Endothelial cell of umbilical vein (primary cell): ENCODE results near the gene ATP8B3. TPM values are rescaled to one million over a fixed set of nuclear protein-coding genes. Genes with fewer than 3 reads are reported as not detected.

Experiments used
- BruUV-seq: library from RNA; stranded (reverse); fragments of 400-500 nt; replicated peaks from 2 replicates; lab custom pipeline; 2021; lab: Mats Ljungman, UMichigan
- CTCF ChIA-PET: fragments of 300-600, 350-600 bp; sonication (Branson Sonifier 250); formaldehyde crosslinking; loops from one replicate; lab custom pipeline; 2021; ENCODE audit warnings: antibody characterized with exemption, inconsistent platforms; lab: Charles Lee
- POLR2A ChIA-PET: fragments of 300-600, 350-600 bp; sonication (Branson Sonifier 250); formaldehyde crosslinking; loops from one replicate; lab custom pipeline; 2021; ENCODE audit warnings: antibody characterized with exemption, inconsistent platforms; lab: Charles Lee
- DNase-seq: peaks from one replicate; pipeline ENCODE4 v3.0.0-alpha.2; 2011; ENCODE audit warnings: low read depth, low spot score
- FAIRE-seq: peaks from 2 replicates; lab custom pipeline; 2011; peaks lifted over from hg19 to GRCh38; lab: Jason Lieb, UNC
- H2AFZ ChIP-seq: 2 replicates; pipeline ENCODE4 v1.6.0; 2012; ENCODE audit warnings: low read depth, low read length, control low read depth, inconsistent platforms
- H3K27ac ChIP-seq: 2 replicates; pipeline ENCODE4 v1.5.1; 2011; ENCODE audit warnings: low read depth, mild to moderate bottlenecking, control low read depth, low read length, moderate library complexity; ENCODE audit not compliant: insufficient read depth
- H3K27me3 ChIP-seq, 2 experiments: 2 replicates each; pipeline versions ENCODE4 v1.6.0 to v1.6.1; 2011; ENCODE audit warnings: low read length in 2 of 2, mixed read lengths in 1 of 2; ENCODE audit not compliant: control insufficient read depth in 2 of 2, insufficient read depth in 2 of 2
- H3K36me3 ChIP-seq, 2 experiments: 2 replicates in 1 of 2; 3 replicates in 1 of 2; pipeline ENCODE4 v1.5.1; 2011; ENCODE audit warnings: low read length in 2 of 2, mild to moderate bottlenecking in 1 of 2, moderate library complexity in 1 of 2; ENCODE audit not compliant: control insufficient read depth in 2 of 2, insufficient read depth in 2 of 2; ENCODE audit errors: extremely low read depth in 1 of 2
- H3K4me1 ChIP-seq: 3 replicates; pipeline ENCODE4 v1.5.1; 2011; ENCODE audit warnings: mild to moderate bottlenecking, low read length; ENCODE audit not compliant: control insufficient read depth, insufficient read depth; ENCODE audit errors: extremely low read depth
- H3K4me2 ChIP-seq: 2 replicates; pipeline ENCODE4 v1.6.1; 2011; ENCODE audit warnings: low read length, control low read depth, mixed read lengths; ENCODE audit not compliant: insufficient read depth
- H3K4me3 ChIP-seq, 3 experiments: fragments of 200-600 bp in 1 of 3; sonication (generic), shearing (Covaris generic) in 1 of 3; replicated peaks in 1 of 3; 2 replicates each; pipeline ENCODE4 v1.5.1; 2011 to 2016; ENCODE audit warnings: control low read depth in 3 of 3, low read length in 3 of 3, mild to moderate bottlenecking in 2 of 3, inconsistent platforms in 1 of 3, low read depth in 1 of 3, moderate library complexity in 1 of 3; ENCODE audit not compliant: insufficient read depth in 1 of 3
- H3K79me2 ChIP-seq: 2 replicates; pipeline ENCODE4 v1.6.0; 2012; ENCODE audit warnings: low read length, inconsistent platforms; ENCODE audit not compliant: control insufficient read depth, insufficient read depth
- H3K9ac ChIP-seq: replicated peaks from 2 replicates; pipeline ENCODE3; 2011; ENCODE audit warnings: low read length, control low read depth; ENCODE audit not compliant: insufficient read depth; ENCODE audit errors: extremely low read depth
- H3K9me1 ChIP-seq: replicated peaks from 3 replicates; pipeline ENCODE4 v1.6.0; 2011; ENCODE audit warnings: mild to moderate bottlenecking, low read length; ENCODE audit not compliant: control insufficient read depth, insufficient read depth; ENCODE audit errors: extremely low read depth
- H3K9me3 ChIP-seq: replicated peaks from 2 replicates; pipeline ENCODE4 v1.5.1; 2012; ENCODE audit warnings: low read length, inconsistent platforms; ENCODE audit not compliant: control insufficient read depth, insufficient read depth
- H4K20me1 ChIP-seq: replicated peaks from 2 replicates; pipeline ENCODE3; 2011; ENCODE audit warnings: mild to moderate bottlenecking, low read length; ENCODE audit not compliant: control insufficient read depth, insufficient read depth; ENCODE audit errors: extremely low read depth
- EZH2 ChIP-seq: IDR thresholded peaks from 2 replicates; pipeline ENCODE4 v1.6.1; 2012; ENCODE audit warnings: borderline replicate concordance, low read depth, mild to moderate bottlenecking, moderate library complexity, low read length, inconsistent platforms; ENCODE audit not compliant: severe bottlenecking
- FOS ChIP-seq: IDR thresholded peaks from 2 replicates; pipeline ENCODE4 v1.6.1; 2011; ENCODE audit warnings: mild to moderate bottlenecking, low read length, moderate library complexity, borderline replicate concordance; ENCODE audit not compliant: insufficient read depth
- GATA2 ChIP-seq: IDR thresholded peaks from 2 replicates; pipeline ENCODE4 v1.7.0; 2011; ENCODE audit warnings: low read depth, mild to moderate bottlenecking, moderate library complexity, mixed read lengths, low read length; ENCODE audit not compliant: insufficient read length, insufficient read depth
- JUN ChIP-seq: IDR thresholded peaks from 2 replicates; pipeline ENCODE4 v1.6.1; 2011; ENCODE audit warnings: borderline replicate concordance, low read depth; ENCODE audit not compliant: insufficient read length, insufficient read depth
- MYC ChIP-seq: IDR thresholded peaks from one replicate; pipeline ENCODE4 v1.6.1; 2011; ENCODE audit warnings: mild to moderate bottlenecking, low read depth, low read length
- POLR2A ChIP-seq: IDR thresholded peaks from 2 replicates; pipeline ENCODE4 v1.6.1; 2012; ENCODE audit warnings: low read depth, mild to moderate bottlenecking, control low read depth, low read length
- POLR2AphosphoS5 ChIP-seq: IDR thresholded peaks from 2 replicates; pipeline ENCODE4 v1.6.1; 2012; ENCODE audit warnings: low read depth, mild to moderate bottlenecking, control low read depth, low read length, moderate library complexity; ENCODE audit not compliant: insufficient read depth
- dilution Hi-C: fragments of 300-500 bp; cut with MboI; formaldehyde crosslinking; loops from one replicate; pipeline ENCODE4 v1.15.0; 2019; ENCODE audit warnings: low sequenced_read_pairs; ENCODE audit not compliant: extremely low pct_ligation_motif_present
- intact Hi-C: fragments of 100-400 bp; cut with micrococcal nuclease; formaldehyde crosslinking; loops from one replicate; pipeline ENCODE4 v1.10.0; 2022
- polyA plus RNA-seq, 4 experiments: library from polyadenylated mRNA; depleted of rRNA in 3 of 4; stranded (reverse) in 3 of 4; unstranded in 1 of 4; fragments of >200 nt; gene quantifications; 2 replicates each; pipeline versions ENCODE4 v1.2.1 to v1.2.3, GENCODE V29; 2011 to 2012; ENCODE audit warnings: missing spikeins in 1 of 4
- total RNA-seq: library from RNA; stranded (reverse); gene quantifications from 2 replicates; pipeline ENCODE4 v1.2.3, GENCODE V29; 2021
- TF ChIP-seq, protein P1 (sequence below): IDR thresholded peaks from 2 replicates; pipeline ENCODE4 v1.6.1; 2011; ENCODE audit not compliant: insufficient read depth, insufficient read length
- TF ChIP-seq, protein P2 (sequence below), 2 donors: IDR thresholded peaks; 1 replicate in 1 of 2; 2 replicates in 1 of 2; pipeline ENCODE4 v1.5.1; 2011; ENCODE audit warnings: low read length in 2 of 2, mild to moderate bottlenecking in 2 of 2, moderate library complexity in 2 of 2, control low read depth in 1 of 2, inconsistent platforms in 1 of 2, low read depth in 1 of 2; ENCODE audit not compliant: insufficient read depth in 1 of 2; ENCODE audit errors: extremely low read depth in 1 of 2

The ATP8B3 gene
- total and polyA plus RNA-seq, 2 donors (not counting 3 experiments of a cell fraction or from before 2014, with no cell fraction given) = 1.1 to 7.3 TPM

DNA sequence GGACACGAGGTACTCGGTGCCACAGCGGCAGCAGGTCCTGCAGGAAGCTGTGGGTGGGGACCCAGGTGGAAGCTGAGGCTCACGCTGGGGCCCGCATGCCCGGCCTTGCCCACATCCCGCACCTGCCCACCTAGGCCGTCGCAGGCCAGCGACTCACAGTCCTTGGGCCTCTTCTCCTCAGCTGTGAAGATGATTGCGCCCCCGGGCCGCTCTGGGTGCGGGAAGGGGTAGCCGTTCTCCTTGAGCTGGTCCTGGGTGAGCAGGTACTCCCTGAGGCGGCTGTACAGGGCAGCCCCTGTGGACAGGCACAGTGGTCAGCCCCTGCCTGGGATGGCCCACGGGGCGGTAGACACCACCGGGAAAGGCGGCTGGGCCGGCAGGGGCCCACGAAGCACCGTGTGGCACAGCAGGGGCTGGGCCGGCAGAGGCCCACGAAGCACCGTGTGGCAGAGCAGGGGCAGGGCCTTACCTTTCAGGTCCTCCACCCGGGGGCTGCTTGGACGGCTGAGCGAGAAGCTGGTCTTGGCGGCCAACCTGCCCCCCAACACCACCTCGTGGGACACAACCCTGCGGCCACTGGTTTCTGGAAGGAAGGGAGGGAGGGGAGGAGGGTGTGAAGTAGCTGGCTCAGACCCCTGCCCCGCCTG lies 6.6 kb upstream of the ATP8B3 start:
- intact Hi-C loops (no loop called here), dilution Hi-C loops (no loop called here)
- H3K4me2 ChIP-seq = no peak overlapping the region
- no peaks in the 10 kb centered on the region for H3K79me2 ChIP-seq
- no peak for TF ChIP-seq EZH2
- no peak for TF ChIP-seq GATA2
- TF ChIP-seq, protein P1, sequence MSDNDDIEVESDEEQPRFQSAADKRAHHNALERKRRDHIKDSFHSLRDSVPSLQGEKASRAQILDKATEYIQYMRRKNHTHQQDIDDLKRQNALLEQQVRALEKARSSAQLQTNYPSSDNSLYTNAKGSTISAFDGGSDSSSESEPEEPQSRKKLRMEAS = no peak
- TF ChIP-seq MYC = no peak
- TF ChIP-seq, protein P2, sequence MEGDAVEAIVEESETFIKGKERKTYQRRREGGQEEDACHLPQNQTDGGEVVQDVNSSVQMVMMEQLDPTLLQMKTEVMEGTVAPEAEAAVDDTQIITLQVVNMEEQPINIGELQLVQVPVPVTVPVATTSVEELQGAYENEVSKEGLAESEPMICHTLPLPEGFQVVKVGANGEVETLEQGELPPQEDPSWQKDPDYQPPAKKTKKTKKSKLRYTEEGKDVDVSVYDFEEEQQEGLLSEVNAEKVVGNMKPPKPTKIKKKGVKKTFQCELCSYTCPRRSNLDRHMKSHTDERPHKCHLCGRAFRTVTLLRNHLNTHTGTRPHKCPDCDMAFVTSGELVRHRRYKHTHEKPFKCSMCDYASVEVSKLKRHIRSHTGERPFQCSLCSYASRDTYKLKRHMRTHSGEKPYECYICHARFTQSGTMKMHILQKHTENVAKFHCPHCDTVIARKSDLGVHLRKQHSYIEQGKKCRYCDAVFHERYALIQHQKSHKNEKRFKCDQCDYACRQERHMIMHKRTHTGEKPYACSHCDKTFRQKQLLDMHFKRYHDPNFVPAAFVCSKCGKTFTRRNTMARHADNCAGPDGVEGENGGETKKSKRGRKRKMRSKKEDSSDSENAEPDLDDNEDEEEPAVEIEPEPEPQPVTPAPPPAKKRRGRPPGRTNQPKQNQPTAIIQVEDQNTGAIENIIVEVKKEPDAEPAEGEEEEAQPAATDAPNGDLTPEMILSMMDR (IDR thresholded peaks at IDR 0.05; ENCODE audit: extremely low read depth in 1 of 2, insufficient read depth in 1 of 2, low read depth in 1 of 2, low read length in 2 of 2) = no peak
- no peak for TF ChIP-seq POLR2A
- TF ChIP-seq FOS = no peak
- no peak for TF ChIP-seq POLR2AphosphoS5
- no peak for TF ChIP-seq JUN
- no TSS peak for BruUV-seq
- no peak overlapping the region for H3K9ac ChIP-seq
- POLR2A ChIA-PET = no interaction called here
- H3K36me3 ChIP-seq = peaks cover 3 to 57% of the 10 kb centered on the region in 2 experiments
- no peaks in the 10 kb centered on the region for H4K20me1 ChIP-seq
- H3K27me3 ChIP-seq = no peaks in the 10 kb centered on the region
- no peak overlapping the region for H3K27ac ChIP-seq
- CTCF ChIA-PET = interaction anchor here (0.9 to 1.5 kb wide), 3 partner anchors 19 to 273 kb away, joined by 3 to 6 read pairs (median 3); no protein-coding TSS in a partner anchor
- DNase-seq (no peak), FAIRE-seq (no peak)
- H3K4me1 ChIP-seq = no peaks in the 10 kb centered on the region
- no peaks in the 10 kb centered on the region for H3K9me1 ChIP-seq
- no peak overlapping the region for H2AFZ ChIP-seq
- H3K4me3 ChIP-seq = no peak overlapping the region
- no peaks in the 10 kb centered on the region for H3K9me3 ChIP-seq
